Measurements from ENCODE around the gene MAN2B1.

GRCh38 chr19:12642506-12642905 is 24.0 kb downstream of the MAN2B1 start:
- TF ChIP-seq CTCF (IDR thresholded peaks at IDR 0.05) = no peak
- TF ChIP-seq POLR2A (IDR thresholded peaks at IDR 0.05) = no peak
